Upper lobe of right lung (tissue), 1 donor: Measurements from ENCODE around the gene FAM174C. TPM values are rescaled to one million over a fixed set of nuclear protein-coding genes. Genes with fewer than 3 reads are reported as not detected.

Experiments
- ATAC-seq: fragments of 200-7000 bp; cut with Tn5 transposase; one replicate; pipeline ENCODE4 v1.9.1; 2020; ENCODE audit warnings: mild to moderate bottlenecking, moderate library complexity
- DNase-seq: peaks from one replicate; pipeline ENCODE4 v3.0.0-alpha.2; 2020
- H3K27ac ChIP-seq: fragments of 200-600 bp; one replicate; pipeline ENCODE4 v1.8.0; 2022
- H3K27me3 ChIP-seq: fragments of 200-600 bp; one replicate; pipeline ENCODE4 v1.8.0; 2022; ENCODE audit warnings: mild to moderate bottlenecking
- H3K36me3 ChIP-seq: fragments of 200-600 bp; one replicate; pipeline ENCODE4 v1.8.0; 2022
- H3K4me1 ChIP-seq: fragments of 200-600 bp; one replicate; pipeline ENCODE4 v1.8.0; 2022
- H3K4me3 ChIP-seq: fragments of 200-600 bp; one replicate; pipeline ENCODE4 v1.8.0; 2022; ENCODE audit warnings: mild to moderate bottlenecking
- H3K9me3 ChIP-seq: fragments of 200-600 bp; one replicate; pipeline ENCODE4 v1.8.0; 2022
- CTCF ChIP-seq: fragments of 200-600 bp; IDR thresholded peaks from one replicate; pipeline ENCODE4 v1.8.0; 2022; ENCODE audit warnings: antibody characterized with exemption
- intact Hi-C: fragments of 100-400 bp; cut with DNase I; formaldehyde crosslinking; loops from one replicate; pipeline ENCODE4 v1.11.0; 2022
- total RNA-seq: library from RNA; stranded (reverse); fragmentation: NEBNext Ultra II Directional; extraction: Animal tissue kit (Norgen Biotek cat#: 25700); gene quantifications from one replicate; pipeline ENCODE4 v1.2.1, GENCODE V29; 2021
- donor health status: DM: no; HTN: yes; CAD: no; lungs with severe emphysema.

Gene FAM174C
- total RNA-seq, 1 donor from 2014 or later = 41.4 TPM

- H3K4me1 ChIP-seq = peaks cover 56% of the 10 kb centered on the region
These were observed 20.7 kb upstream of the FAM174C start for GRCh38 chr19:1254530-1255185.

DNA sequence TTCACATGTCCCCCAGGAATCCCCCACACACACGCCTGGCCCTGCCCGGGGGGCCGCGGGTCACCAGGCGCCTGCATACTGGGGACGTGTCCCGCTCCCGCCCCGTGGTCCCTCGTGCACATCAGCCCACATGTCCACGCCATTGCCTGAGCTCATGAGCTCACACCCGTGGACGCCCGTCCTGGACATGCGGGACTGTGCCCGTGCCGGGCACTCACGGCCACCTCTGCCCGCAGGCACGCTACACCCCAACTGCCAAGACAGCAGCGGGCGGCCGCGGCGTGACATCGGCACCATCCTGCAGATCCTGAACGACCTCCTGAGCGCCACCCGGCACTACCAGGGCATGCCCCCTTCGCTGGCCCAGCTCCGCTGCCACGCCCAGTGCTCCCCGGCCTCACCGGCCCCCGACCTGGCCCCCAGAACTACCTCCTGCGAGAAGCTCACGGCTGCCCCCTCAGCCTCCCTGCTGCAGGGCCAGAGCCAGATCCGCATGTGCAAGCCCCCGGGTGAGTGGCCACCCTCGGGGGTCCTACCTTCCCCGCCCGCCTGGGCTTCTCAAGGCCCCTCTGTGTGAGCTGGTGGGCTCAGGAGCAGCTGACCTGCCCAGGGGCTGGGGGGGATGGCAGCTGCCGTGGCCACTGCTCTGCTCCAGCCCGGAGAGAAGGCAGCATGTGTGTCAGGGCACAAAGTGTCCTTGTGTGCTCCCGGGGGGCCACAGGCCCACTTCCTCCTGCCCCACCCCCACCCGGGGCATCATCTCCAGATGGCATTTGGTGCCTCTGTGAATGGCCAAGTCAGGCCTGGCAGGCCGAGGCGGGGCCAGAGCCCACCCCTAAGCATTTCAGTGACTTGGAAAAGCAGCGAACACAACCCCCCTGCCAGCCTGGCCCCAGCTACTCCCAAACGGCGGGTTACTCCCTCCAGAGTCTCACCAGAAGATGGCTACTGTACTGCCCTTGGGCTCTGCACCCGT lies 19.9 kb upstream of the FAM174C start:
- H3K9me3 ChIP-seq = no peaks in the 10 kb centered on the region
- H3K27ac ChIP-seq = peak overlapping the region; percentile 95
- H3K4me3 ChIP-seq = no peak overlapping the region
- H3K36me3 ChIP-seq = peaks cover 52% of the 10 kb centered on the region
- intact Hi-C loops = no loop called here
- H3K27me3 ChIP-seq = no peaks in the 10 kb centered on the region
- TF ChIP-seq CTCF = no peak
- DNase-seq = no peak
- H3K4me1 ChIP-seq = peaks cover 64% of the 10 kb centered on the region
- no peak for ATAC-seq

More at GRCh38 chr19:1254530-1255185, 20.7 kb upstream of the FAM174C start:
- intact Hi-C loops = no loop called here
- H3K9me3 ChIP-seq = no peaks in the 10 kb centered on the region
- H3K27ac ChIP-seq = peak overlapping the region; percentile 95
- no peak for TF ChIP-seq CTCF
- peaks cover 52% of the 10 kb centered on the region for H3K36me3 ChIP-seq
- no peak for ATAC-seq
- peak overlapping the region; percentile 81 for H3K4me3 ChIP-seq
- no peak for DNase-seq
- H3K27me3 ChIP-seq = no peaks in the 10 kb centered on the region

GRCh38 chr19:1256646-1257474 lies 18.5 kb upstream of the FAM174C start:
- DNase-seq (no peak), ATAC-seq (no peak)
- Histone ChIP-seq H3K4me1 (peaks cover 73% of the 10 kb centered on the region), H3K36me3 (peaks cover 48% of the 10 kb centered on the region), H3K27ac (peak overlapping the region; percentile 95), H3K9me3 (no peaks in the 10 kb centered on the region), H3K27me3 (no peaks in the 10 kb centered on the region), H3K4me3 (no peak overlapping the region)
- intact Hi-C loops = no loop called here
- no peak for TF ChIP-seq CTCF

DNA sequence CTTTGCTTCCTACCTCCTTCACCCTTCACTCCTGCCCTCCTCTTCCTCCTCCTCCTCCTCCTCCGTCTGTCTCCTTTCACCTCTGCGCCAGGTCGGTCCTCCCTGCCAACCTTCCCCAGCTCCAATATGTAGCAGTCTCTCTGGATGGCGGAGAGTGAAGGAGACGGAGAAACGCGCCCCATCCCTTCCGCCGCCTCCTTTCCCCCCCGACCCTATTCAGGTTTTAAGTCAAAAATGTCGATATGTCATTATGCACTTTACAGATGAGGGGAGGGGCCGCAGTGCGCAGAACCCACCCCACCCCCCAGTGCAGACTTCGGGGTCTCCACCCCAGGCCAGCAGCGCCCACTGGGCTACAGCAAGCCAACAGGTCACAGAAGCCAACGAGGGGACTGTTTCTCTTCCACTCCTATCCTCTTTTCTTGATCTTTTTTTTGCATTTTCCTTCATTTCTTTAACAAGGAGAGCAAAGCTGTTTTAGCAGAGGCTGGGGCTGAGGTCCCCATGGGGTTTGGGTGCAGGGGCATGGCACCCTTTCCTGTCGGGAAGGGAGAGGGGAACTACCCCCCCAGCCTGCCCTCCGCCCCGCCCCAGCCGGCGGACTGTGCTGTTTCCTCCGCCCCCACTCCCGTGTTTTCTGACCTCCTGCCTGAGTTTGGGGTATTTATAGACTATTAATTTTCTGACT lies 17.7 kb upstream of the FAM174C start:
- ATAC-seq (no peak), DNase-seq (no peak)
- no peak for TF ChIP-seq CTCF
- H3K4me1 ChIP-seq = peaks cover 81% of the 10 kb centered on the region
- H3K4me3 ChIP-seq = no peak overlapping the region
- H3K27me3 ChIP-seq = no peaks in the 10 kb centered on the region
- peaks cover 48% of the 10 kb centered on the region for H3K36me3 ChIP-seq
- intact Hi-C loops = no loop called here
- peak overlapping the region; percentile 95 for H3K27ac ChIP-seq
- no peaks in the 10 kb centered on the region for H3K9me3 ChIP-seq

DNA sequence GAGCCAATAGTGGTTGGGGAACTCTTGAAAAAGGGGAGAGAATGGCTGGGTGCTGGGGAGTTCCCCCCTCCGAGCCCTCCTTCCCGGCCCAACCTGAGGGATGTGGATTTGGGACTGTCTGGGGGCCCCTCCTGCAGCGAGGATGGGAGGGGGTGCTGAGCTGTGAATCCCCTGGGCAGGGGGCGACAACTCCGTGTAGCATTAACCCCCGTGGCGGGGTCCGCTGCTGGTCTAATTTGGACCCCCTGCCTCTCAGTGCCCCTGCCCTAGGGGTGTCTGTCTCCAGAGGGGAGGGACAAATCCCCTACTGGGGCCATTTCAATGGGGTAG lies 17.2 kb upstream of the FAM174C start:
- Histone ChIP-seq H3K36me3 (peaks cover 48% of the 10 kb centered on the region), H3K9me3 (no peaks in the 10 kb centered on the region), H3K27me3 (no peaks in the 10 kb centered on the region), H3K4me3 (peak overlapping the region; percentile 31), H3K4me1 (peaks cover 85% of the 10 kb centered on the region), H3K27ac (peak overlapping the region; percentile 95)
- intact Hi-C loops = no loop called here
- DNase-seq = no peak
- ATAC-seq = no peak
- TF ChIP-seq CTCF = no peak
